CD14-positive monocyte (primary cell): Measurements from ENCODE around the gene SLC4A5. TPM values are rescaled to one million over a fixed set of nuclear protein-coding genes. Genes with fewer than 3 reads are reported as not detected.

Source experiments
- DNase-seq, 3 donors: peaks; one replicate each; pipeline ENCODE4 v3.0.0-alpha.2; 2011 to 2022
- H2AFZ ChIP-seq: 2 replicates; pipeline ENCODE4 v1.6.0; 2012; ENCODE audit warnings: mild to moderate bottlenecking, low read depth, low read length, inconsistent platforms; ENCODE audit not compliant: insufficient read depth, poor library complexity, severe bottlenecking
- H3K27ac ChIP-seq, 2 donors: 1 replicate in 1 of 2; 2 replicates in 1 of 2; pipeline ENCODE4 v1.5.1; 2012 to 2013; ENCODE audit warnings: low read length in 2 of 2, control low read depth in 1 of 2, inconsistent platforms in 1 of 2, low read depth in 1 of 2, mild to moderate bottlenecking in 1 of 2
- H3K27me3 ChIP-seq, 2 donors: one replicate each; pipeline versions ENCODE4 v1.6.0 to v1.6.1; 2011 to 2013; ENCODE audit warnings: low read length in 2 of 2; ENCODE audit not compliant: control insufficient read depth in 2 of 2, insufficient read depth in 2 of 2
- H3K36me3 ChIP-seq, 2 donors: replicated peaks in 1 of 2; 1 replicate in 1 of 2; 2 replicates in 1 of 2; pipeline versions ENCODE4 v1.5.1 to v1.6.1; 2012 to 2013; ENCODE audit warnings: low read length in 2 of 2, control low read depth in 1 of 2, inconsistent platforms in 1 of 2, mild to moderate bottlenecking in 1 of 2; ENCODE audit not compliant: insufficient read depth in 2 of 2, control insufficient read depth in 1 of 2
- H3K4me1 ChIP-seq, 2 donors: 1 replicate in 1 of 2; 2 replicates in 1 of 2; pipeline versions ENCODE4 v1.5.1 to v1.6.1; 2012 to 2013; ENCODE audit warnings: low read length in 2 of 2, control low read depth in 1 of 2, inconsistent platforms in 1 of 2, mild to moderate bottlenecking in 1 of 2, moderate library complexity in 1 of 2; ENCODE audit not compliant: insufficient read depth in 2 of 2, control insufficient read depth in 1 of 2
- H3K4me2 ChIP-seq: replicated peaks from 2 replicates; pipeline ENCODE3; 2012; ENCODE audit warnings: low read length, moderate library complexity, mild to moderate bottlenecking; ENCODE audit not compliant: poor library complexity, severe bottlenecking; ENCODE audit errors: extremely low read depth
- H3K4me3 ChIP-seq, 3 experiments: fragments of 200-600 bp in 1 of 3; sonication (generic) in 1 of 3; replicated peaks in 1 of 3; 1 replicate in 2 of 3; 2 replicates in 1 of 3; pipeline ENCODE4 v1.5.1; 2011 to 2013; ENCODE audit warnings: low read length in 3 of 3, mild to moderate bottlenecking in 3 of 3, control low read depth in 2 of 3, low read depth in 2 of 3, inconsistent platforms in 1 of 3, moderate library complexity in 1 of 3
- H3K79me2 ChIP-seq: 2 replicates; pipeline ENCODE4 v1.6.0; 2012; ENCODE audit warnings: mild to moderate bottlenecking, control low read depth, inconsistent platforms, low read length, moderate library complexity; ENCODE audit not compliant: insufficient read depth
- H3K9ac ChIP-seq: 2 replicates; pipeline ENCODE4 v1.6.0; 2017; ENCODE audit warnings: low read length, mild to moderate bottlenecking; ENCODE audit not compliant: insufficient read depth, poor library complexity, severe bottlenecking
- H3K9me3 ChIP-seq, 2 donors: replicated peaks in 1 of 2; 1 replicate in 1 of 2; 2 replicates in 1 of 2; pipeline versions ENCODE4 v1.5.1 to v1.6.1; 2012 to 2013; ENCODE audit warnings: low read length in 2 of 2, control low read depth in 1 of 2; ENCODE audit not compliant: control insufficient read depth in 1 of 2, insufficient read depth in 1 of 2
- H4K20me1 ChIP-seq: 2 replicates; pipeline ENCODE4 v1.6.0; 2012; ENCODE audit warnings: mild to moderate bottlenecking, low read length, control low read depth, moderate library complexity; ENCODE audit not compliant: insufficient read depth
- H3K27ac Mint-ChIP-seq, 7 donors: one replicate each; pipeline ENCODE4 v1.8.0; 2020; ENCODE audit warnings: mild to moderate bottlenecking in 7 of 7, mixed read lengths in 7 of 7, moderate library complexity in 6 of 7, inconsistent platforms in 2 of 7
- H3K27me3 Mint-ChIP-seq, 3 donors: one replicate each; pipeline ENCODE4 v1.8.0; 2021 to 2022; ENCODE audit warnings: low read depth in 3 of 3, mild to moderate bottlenecking in 3 of 3, mixed read lengths in 3 of 3, moderate library complexity in 3 of 3, inconsistent platforms in 1 of 3
- H3K36me3 Mint-ChIP-seq, 2 donors: one replicate each; pipeline ENCODE4 v1.8.0; 2020; ENCODE audit warnings: mixed read lengths in 2 of 2, inconsistent platforms in 1 of 2, mild to moderate bottlenecking in 1 of 2
- H3K4me1 Mint-ChIP-seq: one replicate; pipeline ENCODE4 v1.8.0; 2020; ENCODE audit warnings: mild to moderate bottlenecking, mixed read lengths
- H3K4me3 Mint-ChIP-seq, 2 donors: one replicate each; pipeline ENCODE4 v1.8.0; 2020; ENCODE audit warnings: mild to moderate bottlenecking in 2 of 2, mixed read lengths in 2 of 2, moderate library complexity in 1 of 2
- H3K9me3 Mint-ChIP-seq, 7 donors: one replicate each; pipeline ENCODE4 v1.8.0; 2020 to 2022; ENCODE audit warnings: mixed read lengths in 7 of 7, mild to moderate bottlenecking in 6 of 7, moderate library complexity in 6 of 7, inconsistent platforms in 2 of 7
- WGBS: methylation state at CpG from one replicate; pipeline ENCODE4 v1.1.5; 2013; ENCODE audit warnings: missing lambda C conversion rate; ENCODE audit not compliant: insufficient coverage; 5-methylcytosine and 5-hydroxymethylcytosine counted together
- intact Hi-C, 2 donors: fragments of 100-400 bp; cut with micrococcal nuclease; formaldehyde crosslinking; loops; one replicate each; pipeline versions ENCODE4 v1.15.0 to v1.15.1; 2023
- polyA plus RNA-seq, 3 donors: library from polyadenylated mRNA; depleted of rRNA in 1 of 3; unstranded in 2 of 3; stranded (reverse) in 1 of 3; fragments of 300-500 nt in 2 of 3; fragments of >200 nt in 1 of 3; fragmentation: Illumina TruSeq in 2 of 3; gene quantifications; 1 replicate in 2 of 3; 2 replicates in 1 of 3; pipeline ENCODE4 v1.2.3, GENCODE V29; 2012 to 2021
- TF ChIP-seq, protein P1 (sequence below): fragments of 200-600 bp; IDR thresholded peaks from one replicate; pipeline ENCODE4 v1.8.0; 2022; ENCODE audit warnings: antibody characterized with exemption, mild to moderate bottlenecking

SLC4A5 gene
- polyA plus RNA-seq, 3 donors: 0.10 to 1.1 TPM; not detected in 1

DNA sequence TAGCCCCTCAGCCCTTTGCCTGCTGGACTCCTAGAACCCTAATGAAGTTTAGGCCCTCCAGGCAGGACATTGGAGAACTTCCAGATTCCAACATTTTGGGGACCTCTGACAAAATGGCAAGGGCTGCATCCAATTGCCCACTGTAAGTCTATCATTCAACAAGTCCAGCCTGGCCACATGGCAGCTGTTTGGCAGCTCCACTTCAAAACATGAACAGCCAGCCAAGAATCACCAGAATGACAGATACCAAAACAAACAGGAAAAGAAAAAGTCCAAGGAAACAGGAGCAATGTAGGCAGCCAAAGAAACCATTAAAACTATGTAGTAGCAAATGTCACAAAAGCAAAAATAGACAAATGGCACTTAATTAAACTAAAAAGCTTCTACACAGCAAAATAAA lies 25.5 kb downstream of the SLC4A5 start:
- no peaks in the 10 kb centered on the region for H3K36me3 ChIP-seq
- no peaks in the 10 kb centered on the region for H3K9me3 ChIP-seq
- no peak overlapping the region for H3K9ac ChIP-seq
- H4K20me1 ChIP-seq: no peaks in the 10 kb centered on the region
- H2AFZ ChIP-seq: no peak overlapping the region
- no peak for DNase-seq
- H3K4me1 Mint-ChIP-seq: peaks cover 2% of the 10 kb centered on the region
- H3K4me3 Mint-ChIP-seq: no peak overlapping the region
- no peaks in the 10 kb centered on the region for H3K36me3 Mint-ChIP-seq
- no peaks in the 10 kb centered on the region for H3K27me3 Mint-ChIP-seq
- H3K27ac ChIP-seq: no peak overlapping the region
- TF ChIP-seq, protein P1, sequence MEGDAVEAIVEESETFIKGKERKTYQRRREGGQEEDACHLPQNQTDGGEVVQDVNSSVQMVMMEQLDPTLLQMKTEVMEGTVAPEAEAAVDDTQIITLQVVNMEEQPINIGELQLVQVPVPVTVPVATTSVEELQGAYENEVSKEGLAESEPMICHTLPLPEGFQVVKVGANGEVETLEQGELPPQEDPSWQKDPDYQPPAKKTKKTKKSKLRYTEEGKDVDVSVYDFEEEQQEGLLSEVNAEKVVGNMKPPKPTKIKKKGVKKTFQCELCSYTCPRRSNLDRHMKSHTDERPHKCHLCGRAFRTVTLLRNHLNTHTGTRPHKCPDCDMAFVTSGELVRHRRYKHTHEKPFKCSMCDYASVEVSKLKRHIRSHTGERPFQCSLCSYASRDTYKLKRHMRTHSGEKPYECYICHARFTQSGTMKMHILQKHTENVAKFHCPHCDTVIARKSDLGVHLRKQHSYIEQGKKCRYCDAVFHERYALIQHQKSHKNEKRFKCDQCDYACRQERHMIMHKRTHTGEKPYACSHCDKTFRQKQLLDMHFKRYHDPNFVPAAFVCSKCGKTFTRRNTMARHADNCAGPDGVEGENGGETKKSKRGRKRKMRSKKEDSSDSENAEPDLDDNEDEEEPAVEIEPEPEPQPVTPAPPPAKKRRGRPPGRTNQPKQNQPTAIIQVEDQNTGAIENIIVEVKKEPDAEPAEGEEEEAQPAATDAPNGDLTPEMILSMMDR: no peak
- no peaks in the 10 kb centered on the region for H3K4me1 ChIP-seq
- peaks cover 0 to 3% (median 0%) of the 10 kb centered on the region in 7 donors for H3K9me3 Mint-ChIP-seq
- no peak overlapping the region for H3K4me2 ChIP-seq
- no peaks in the 10 kb centered on the region for H3K79me2 ChIP-seq
- no peak overlapping the region for H3K27ac Mint-ChIP-seq
- H3K4me3 ChIP-seq: no peak overlapping the region
- intact Hi-C loops: no loop called here
- no peaks in the 10 kb centered on the region for H3K27me3 ChIP-seq

DNA sequence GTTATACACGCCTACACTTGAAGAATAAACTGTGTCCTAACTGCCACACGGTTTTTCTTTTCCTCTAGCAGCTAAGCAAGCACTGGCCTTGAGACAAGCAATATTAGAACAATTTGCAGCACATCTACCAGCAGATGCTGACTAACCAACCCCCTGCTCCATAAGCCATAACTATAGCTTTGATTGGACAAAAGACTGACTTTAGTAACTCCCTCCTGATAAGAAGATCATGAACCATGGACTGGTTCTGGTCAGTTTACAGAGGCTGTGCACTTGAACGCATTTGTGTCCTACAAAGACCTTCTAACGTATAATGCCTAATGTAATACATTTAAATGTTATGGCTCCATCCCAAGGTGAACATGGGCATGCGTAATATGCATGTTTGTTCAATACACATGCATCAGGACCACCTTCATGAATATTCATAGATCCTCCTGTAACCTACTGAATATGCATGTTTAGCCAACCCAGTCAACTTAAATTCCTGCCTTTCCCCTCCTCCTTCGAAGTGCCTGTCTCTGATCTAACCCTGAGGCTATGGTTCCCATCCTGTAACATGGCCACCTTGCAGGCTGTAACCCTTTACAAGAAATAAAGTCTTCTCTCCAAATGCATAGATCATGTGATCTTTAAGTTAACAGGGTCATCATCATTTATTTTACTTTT lies 26.5 kb downstream of the SLC4A5 start:
- H3K4me3 Mint-ChIP-seq: no peak overlapping the region
- Histone ChIP-seq H3K27me3 (no peaks in the 10 kb centered on the region), H4K20me1 (no peaks in the 10 kb centered on the region), H3K4me1 (no peaks in the 10 kb centered on the region), H3K9ac (no peak overlapping the region), H3K79me2 (no peaks in the 10 kb centered on the region), H3K4me2 (no peak overlapping the region), H3K4me3 (no peak overlapping the region), H3K27ac (no peak overlapping the region), H3K36me3 (no peaks in the 10 kb centered on the region), H3K9me3 (no peaks in the 10 kb centered on the region), H2AFZ (no peak overlapping the region)
- no peak for DNase-seq
- WGBS: 94% methylated on average over 3 of the region's 6 CpGs
- TF ChIP-seq, protein P1: no peak
- H3K27ac Mint-ChIP-seq: no peak overlapping the region
- H3K9me3 Mint-ChIP-seq: peaks cover 0 to 9% (median 3%) of the 10 kb centered on the region in 7 donors
- H3K27me3 Mint-ChIP-seq: no peaks in the 10 kb centered on the region
- peaks cover 2% of the 10 kb centered on the region for H3K4me1 Mint-ChIP-seq
- intact Hi-C loops: no loop called here
- no peaks in the 10 kb centered on the region for H3K36me3 Mint-ChIP-seq
